HG03342 (cell line): Measurements from ENCODE around the gene LTC4S.
A peak's percentile ranks its signal among the peaks of the same experiment; 100 is the strongest.
"Not testable (repeated sequence)": the region's sequence is repeated elsewhere in the genome, so short reads cannot be mapped to it uniquely, and the experiment has no call there.

Experiments used
- ATAC-seq: cut with Tn5 transposase; IDR thresholded peaks from one replicate; pipeline ENCODE4 v1.9.1; 2021; ENCODE audit warnings: mild to moderate bottlenecking, moderate library complexity; ENCODE audit not compliant: unreplicated experiment

LTC4S gene

GRCh38 chr5:179822444-179822990 is 28.7 kb downstream of the LTC4S start:
- ATAC-seq: no peak

- ATAC-seq: no peak
These were observed 30.4 kb downstream of the LTC4S start for GRCh38 chr5:179823937-179824744.

GRCh38 chr5:179824745-179825112 is 30.9 kb downstream of the LTC4S start:
- ATAC-seq: no peak

GRCh38 chr5:179825655-179826182 is 31.9 kb downstream of the LTC4S start:
- ATAC-seq: no peak

- no peak for ATAC-seq
These were observed 33.9 kb downstream of the LTC4S start for GRCh38 chr5:179827680-179828079.

- ATAC-seq: no peak
These were observed 35.1 kb downstream of the LTC4S start for GRCh38 chr5:179828756-179829421.

GRCh38 chr5:179829732-179830435 is 36.1 kb downstream of the LTC4S start:
- ATAC-seq: no peak

GRCh38 chr5:179830818-179831468 is 37.2 kb downstream of the LTC4S start:
- ATAC-seq: no peak

GRCh38 chr5:179832039-179832745 is 38.4 kb downstream of the LTC4S start:
- ATAC-seq: no peak

GRCh38 chr5:179833056-179833708 is 39.4 kb downstream of the LTC4S start:
- ATAC-seq: no peak

- no peak for ATAC-seq
These were observed 39.9 kb downstream of the LTC4S start for GRCh38 chr5:179833709-179834070.

- ATAC-seq: no peak
These were observed 40.3 kb downstream of the LTC4S start for GRCh38 chr5:179834120-179834519.

- not testable (repeated sequence) for ATAC-seq
These were observed 41.1 kb downstream of the LTC4S start for GRCh38 chr5:179834871-179835270.

- ATAC-seq: peak; percentile 59
These were observed 42.6 kb downstream of the LTC4S start for GRCh38 chr5:179836225-179837019.

- ATAC-seq: no peak
These were observed 43.6 kb downstream of the LTC4S start for GRCh38 chr5:179837076-179838011.

GRCh38 chr5:179839328-179840256 is 45.8 kb downstream of the LTC4S start:
- ATAC-seq: no peak

- ATAC-seq: no peak
These were observed 46.5 kb downstream of the LTC4S start for GRCh38 chr5:179840321-179840720.
